Prostate gland (tissue), 2 donors: ENCODE data around the gene KANSL3.

Source experiments
- POLR2A ChIP-seq: fragments of 450-650 bp; IDR thresholded peaks from one replicate; pipeline ENCODE4 v1.6.1; 2016; ENCODE audit warnings: antibody characterized with exemption, mild to moderate bottlenecking
- POLR2AphosphoS5 ChIP-seq: sonication (generic); formaldehyde crosslinking; IDR thresholded peaks from one replicate; pipeline ENCODE4 v1.6.1; 2017; ENCODE audit warnings: antibody characterized with exemption
- TF ChIP-seq, protein P1 (sequence below), 4 experiments: fragments of 200-600 bp in 2 of 4; fragments of 450-650 bp in 2 of 4; sonication (generic) in 2 of 4; IDR thresholded peaks; 1 replicate in 3 of 4; 2 replicates in 1 of 4; pipeline ENCODE4 v1.5.1; 2016 to 2019; ENCODE audit warnings: antibody characterized with exemption in 4 of 4, mild to moderate bottlenecking in 2 of 4, moderate library complexity in 2 of 4

GRCh38 chr2:96633641-96634040, 4.5 kb downstream of the KANSL3 start:
- TF ChIP-seq, protein P1, sequence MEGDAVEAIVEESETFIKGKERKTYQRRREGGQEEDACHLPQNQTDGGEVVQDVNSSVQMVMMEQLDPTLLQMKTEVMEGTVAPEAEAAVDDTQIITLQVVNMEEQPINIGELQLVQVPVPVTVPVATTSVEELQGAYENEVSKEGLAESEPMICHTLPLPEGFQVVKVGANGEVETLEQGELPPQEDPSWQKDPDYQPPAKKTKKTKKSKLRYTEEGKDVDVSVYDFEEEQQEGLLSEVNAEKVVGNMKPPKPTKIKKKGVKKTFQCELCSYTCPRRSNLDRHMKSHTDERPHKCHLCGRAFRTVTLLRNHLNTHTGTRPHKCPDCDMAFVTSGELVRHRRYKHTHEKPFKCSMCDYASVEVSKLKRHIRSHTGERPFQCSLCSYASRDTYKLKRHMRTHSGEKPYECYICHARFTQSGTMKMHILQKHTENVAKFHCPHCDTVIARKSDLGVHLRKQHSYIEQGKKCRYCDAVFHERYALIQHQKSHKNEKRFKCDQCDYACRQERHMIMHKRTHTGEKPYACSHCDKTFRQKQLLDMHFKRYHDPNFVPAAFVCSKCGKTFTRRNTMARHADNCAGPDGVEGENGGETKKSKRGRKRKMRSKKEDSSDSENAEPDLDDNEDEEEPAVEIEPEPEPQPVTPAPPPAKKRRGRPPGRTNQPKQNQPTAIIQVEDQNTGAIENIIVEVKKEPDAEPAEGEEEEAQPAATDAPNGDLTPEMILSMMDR (IDR thresholded peaks at IDR 0.05): no peak
- no peak for TF ChIP-seq POLR2A
- no peak for TF ChIP-seq POLR2AphosphoS5
